Chondrocyte (in vitro differentiated cells): ENCODE results near the gene IFT80. TPM values are rescaled to one million over a fixed set of nuclear protein-coding genes. Genes with fewer than 3 reads are reported as not detected.
"Not testable (repeated sequence)": the region's sequence is repeated elsewhere in the genome, so short reads cannot be mapped to it uniquely, and the experiment has no call there.

Experiments
- DNase-seq: peaks from one replicate; pipeline ENCODE4 v3.0.0; 2021; ENCODE audit warnings: mixed read lengths, low spot score
- H3K27ac Mint-ChIP-seq: one replicate; pipeline ENCODE4 v1.8.0; 2021; ENCODE audit warnings: mild to moderate bottlenecking, moderate library complexity, mixed read lengths; ENCODE audit not compliant: unreplicated experiment
- H3K27me3 Mint-ChIP-seq: 2 replicates; pipeline ENCODE4 v1.8.0; 2021; ENCODE audit warnings: low read depth, mixed read lengths
- H3K36me3 Mint-ChIP-seq: 2 replicates; pipeline ENCODE4 v1.8.0; 2021; ENCODE audit warnings: low read depth, mixed read lengths
- H3K4me1 Mint-ChIP-seq: 2 replicates; pipeline ENCODE4 v1.8.0; 2021; ENCODE audit warnings: low read depth, mild to moderate bottlenecking, mixed read lengths
- H3K4me3 Mint-ChIP-seq: one replicate; pipeline ENCODE4 v1.8.0; 2021; ENCODE audit warnings: mild to moderate bottlenecking, moderate library complexity, mixed read lengths; ENCODE audit not compliant: unreplicated experiment
- H3K9me3 Mint-ChIP-seq: 2 replicates; pipeline ENCODE4 v1.8.0; 2021; ENCODE audit warnings: low read depth, mixed read lengths
- CTCF ChIP-seq: fragments of 200-600 bp; sonication (generic); IDR thresholded peaks from 2 replicates; pipeline ENCODE4 v1.5.0; 2021; ENCODE audit warnings: antibody characterized with exemption, mild to moderate bottlenecking, moderate library complexity
- total RNA-seq: library from RNA; stranded (reverse); gene quantifications from 3 replicates; pipeline ENCODE4 v1.2.1, GENCODE V29; 2021

The IFT80 gene
- total RNA-seq, 1 donor from 2014 or later = 22.6 TPM

- no peak overlapping the region for H3K27ac Mint-ChIP-seq
- H3K4me3 Mint-ChIP-seq = no peak overlapping the region
- DNase-seq = no peak
Observed at GRCh38 chr3:160372780-160373179, 26.2 kb downstream of the IFT80 start.

GRCh38 chr3:160370987-160371857, 27.8 kb downstream of the IFT80 start:
- no peaks in the 10 kb centered on the region for H3K9me3 Mint-ChIP-seq
- H3K4me3 Mint-ChIP-seq = no peak overlapping the region
- H3K36me3 Mint-ChIP-seq = peaks cover 10% of the 10 kb centered on the region
- no peak overlapping the region for H3K27ac Mint-ChIP-seq
- DNase-seq = no peak
- peaks cover 17% of the 10 kb centered on the region for H3K4me1 Mint-ChIP-seq
- no peak for TF ChIP-seq CTCF
- H3K27me3 Mint-ChIP-seq = no peaks in the 10 kb centered on the region

More at GRCh38 chr3:160372780-160373179, 26.2 kb downstream of the IFT80 start:
- no peak for TF ChIP-seq CTCF
- H3K36me3 Mint-ChIP-seq = peaks cover 14% of the 10 kb centered on the region
- H3K9me3 Mint-ChIP-seq = no peaks in the 10 kb centered on the region
- H3K27me3 Mint-ChIP-seq = no peaks in the 10 kb centered on the region
- peaks cover 17% of the 10 kb centered on the region for H3K4me1 Mint-ChIP-seq

- TF ChIP-seq CTCF = no peak
- Mint-ChIP-seq H3K27me3 (no peaks in the 10 kb centered on the region), H3K4me1 (peaks cover 17% of the 10 kb centered on the region), H3K9me3 (no peaks in the 10 kb centered on the region), H3K36me3 (peaks cover 9% of the 10 kb centered on the region), H3K27ac (no peak overlapping the region), H3K4me3 (no peak overlapping the region)
- no peak for DNase-seq
Observed at GRCh38 chr3:160369784-160370183, 29.2 kb downstream of the IFT80 start.

- DNase-seq = no peak
- Mint-ChIP-seq H3K36me3 (peaks cover 8% of the 10 kb centered on the region), H3K27ac (no peak overlapping the region), H3K4me3 (no peak overlapping the region), H3K4me1 (peaks cover 7% of the 10 kb centered on the region), H3K9me3 (no peaks in the 10 kb centered on the region), H3K27me3 (no peaks in the 10 kb centered on the region)
- no peak for TF ChIP-seq CTCF
Observed at GRCh38 chr3:160368804-160369203, 30.2 kb downstream of the IFT80 start.

GRCh38 chr3:160365869-160366522, 33.0 kb downstream of the IFT80 start:
- no peak overlapping the region for H3K4me3 Mint-ChIP-seq
- no peak for TF ChIP-seq CTCF
- H3K36me3 Mint-ChIP-seq = peaks cover 22% of the 10 kb centered on the region
- H3K4me1 Mint-ChIP-seq = no peaks in the 10 kb centered on the region
- DNase-seq = no peak
- no peak overlapping the region for H3K27ac Mint-ChIP-seq
- H3K27me3 Mint-ChIP-seq = no peaks in the 10 kb centered on the region
- peaks cover 2% of the 10 kb centered on the region for H3K9me3 Mint-ChIP-seq

- H3K9me3 Mint-ChIP-seq, H3K27ac Mint-ChIP-seq, H3K27me3 Mint-ChIP-seq, H3K4me1 Mint-ChIP-seq, DNase-seq, H3K4me3 Mint-ChIP-seq: not testable (repeated sequence)
- peaks cover 31% of the 10 kb centered on the region for H3K36me3 Mint-ChIP-seq
Observed at GRCh38 chr3:160362896-160363295, 36.1 kb downstream of the IFT80 start.
